HepG2 (cell line): ENCODE results near the gene RSBN1L. TPM values are rescaled to one million over a fixed set of nuclear protein-coding genes. Genes with fewer than 3 reads are reported as not detected.

Experiments
- CREB1 ChIP-seq, 2 experiments: fragments of 450-650 bp in 1 of 2; IDR thresholded peaks; 2 replicates each; pipeline ENCODE4 v1.6.1; 2016 to 2017; ENCODE audit warnings: control low read depth in 1 of 2, mild to moderate bottlenecking in 1 of 2, missing compliant biosample characterization in 1 of 2, missing genetic modification characterization in 1 of 2
- FOSL2 ChIP-seq: sonication (generic); formaldehyde crosslinking; IDR thresholded peaks from 2 replicates; pipeline ENCODE4 v1.4.0; 2020; ENCODE audit warnings: missing genetic modification reagents
- GATA4 ChIP-seq: sonication (generic); IDR thresholded peaks from 2 replicates; pipeline ENCODE4 v1.6.1; 2016; ENCODE audit warnings: antibody characterized with exemption, low read depth, borderline replicate concordance
- MED1 ChIP-seq: sonication (generic); formaldehyde crosslinking; IDR thresholded peaks from 2 replicates; pipeline ENCODE4 v1.4.0; 2020; ENCODE audit warnings: missing genetic modification reagents
- PAX8 ChIP-seq: sonication (generic); formaldehyde crosslinking; IDR thresholded peaks from 2 replicates; pipeline ENCODE4 v1.8.0; 2022; ENCODE audit warnings: mild to moderate bottlenecking, missing genetic modification reagents, borderline replicate concordance
- RFX1 ChIP-seq: fragments of 450-650 bp; IDR thresholded peaks from 2 replicates; pipeline ENCODE4 v1.6.1; 2017
- RNF219 ChIP-seq: sonication (generic); formaldehyde crosslinking; IDR thresholded peaks from 2 replicates; pipeline ENCODE4 v1.5.0; 2020; ENCODE audit warnings: mild to moderate bottlenecking, missing genetic modification reagents
- RXRB ChIP-seq: IDR thresholded peaks from 2 replicates; pipeline ENCODE4 v1.6.1; 2016; ENCODE audit warnings: borderline replicate concordance, missing genetic modification reagents, missing compliant biosample characterization
- SNAPC5 ChIP-seq: sonication (generic); formaldehyde crosslinking; IDR thresholded peaks from 2 replicates; pipeline ENCODE4 v1.8.1; 2023; ENCODE audit warnings: mild to moderate bottlenecking, missing genetic modification reagents, borderline replicate concordance
- SNRNP70 ChIP-seq: fragments of 200-400 bp; formaldehyde crosslinking; IDR thresholded peaks from 2 replicates; pipeline ENCODE4 v1.6.1; 2017; ENCODE audit warnings: mild to moderate bottlenecking, low read depth, low read length, moderate library complexity
- SRY ChIP-seq: sonication (generic); formaldehyde crosslinking; IDR thresholded peaks from 2 replicates; pipeline ENCODE4 v1.8.0; 2022; ENCODE audit warnings: mild to moderate bottlenecking, missing genetic modification reagents
- SUZ12 ChIP-seq: fragments of 150-350 bp; IDR thresholded peaks from 2 replicates; pipeline ENCODE4 v1.6.1; 2014; ENCODE audit warnings: low read depth, low read length
- ZBTB34 ChIP-seq: sonication (generic); formaldehyde crosslinking; IDR thresholded peaks from 2 replicates; pipeline ENCODE4 v1.8.0; 2022; ENCODE audit warnings: mild to moderate bottlenecking, missing genetic modification reagents
- ZBTB43 ChIP-seq: sonication (generic); formaldehyde crosslinking; conservative IDR thresholded peaks from 2 replicates; pipeline ENCODE4 v1.4.0; 2020; ENCODE audit warnings: missing genetic modification reagents
- ZIK1 ChIP-seq: sonication (generic); formaldehyde crosslinking; IDR thresholded peaks from 2 replicates; pipeline ENCODE4 v1.5.0; 2020; ENCODE audit warnings: mild to moderate bottlenecking, low read depth, missing genetic modification reagents, borderline replicate concordance
- ZMAT3 ChIP-seq: sonication (generic); formaldehyde crosslinking; conservative IDR thresholded peaks from 2 replicates; pipeline ENCODE4 v1.7.0; 2021; ENCODE audit warnings: missing genetic modification reagents
- ZNF3 ChIP-seq: IDR thresholded peaks from 2 replicates; pipeline ENCODE4 v1.7.0; 2017; ENCODE audit warnings: inconsistent platforms
- ZNF326 ChIP-seq: sonication (generic); formaldehyde crosslinking; IDR thresholded peaks from 2 replicates; pipeline ENCODE4 v1.4.0; 2020; ENCODE audit warnings: missing genetic modification reagents, borderline replicate concordance
- ZNF597 ChIP-seq: sonication (generic); formaldehyde crosslinking; IDR thresholded peaks from 2 replicates; pipeline ENCODE4 v1.5.0; 2020; ENCODE audit warnings: missing genetic modification reagents
- ZNF660 ChIP-seq: sonication (generic); formaldehyde crosslinking; IDR thresholded peaks from 2 replicates; pipeline ENCODE4 v1.5.1; 2020; ENCODE audit warnings: mild to moderate bottlenecking, low read depth, missing genetic modification reagents, borderline replicate concordance
- ZNF737 ChIP-seq: sonication (generic); formaldehyde crosslinking; IDR thresholded peaks from 2 replicates; pipeline ENCODE4 v1.5.0; 2020; ENCODE audit warnings: missing genetic modification reagents, mild to moderate bottlenecking, borderline replicate concordance
- ZNF761 ChIP-seq: sonication (generic); formaldehyde crosslinking; conservative IDR thresholded peaks from 2 replicates; pipeline ENCODE4 v1.4.0; 2020; ENCODE audit warnings: mild to moderate bottlenecking, missing genetic modification reagents
- ZNF841 ChIP-seq: sonication (generic); formaldehyde crosslinking; IDR thresholded peaks from 2 replicates; pipeline ENCODE4 v1.8.1; 2023; ENCODE audit warnings: missing genetic modification reagents, borderline replicate concordance
- polyA plus RNA-seq, 8 experiments: library from polyadenylated mRNA; depleted of rRNA in 3 of 8; stranded (reverse) in 7 of 8; unstranded in 1 of 8; fragments of >200 nt; fragmentation: Illumina TruSeq in 4 of 8; extraction: Trizol in 4 of 8; gene quantifications; 2 replicates each; pipeline versions ENCODE4 v1.2.1 to v1.2.3, GENCODE V29; 2011 to 2016; ENCODE audit warnings: low read depth in 4 of 8, missing spikeins in 1 of 8, mixed read lengths in 1 of 8; ENCODE audit not compliant: insufficient read depth in 1 of 8
- total RNA-seq, 5 experiments: library from RNA; depleted of rRNA; stranded (reverse); fragments of >200 nt; fragmentation: Illumina TruSeq; extraction: Trizol; gene quantifications; 2 replicates each; pipeline ENCODE4 v1.2.3, GENCODE V29; 2016; ENCODE audit warnings: low read depth in 1 of 5

RSBN1L gene
- total and polyA plus RNA-seq, 2 of the 13 experiments (the other 11 are each of a cell fraction or from before 2014, with no cell fraction given): 7.7 to 21.3 TPM

- TF ChIP-seq ZBTB43 (CRISPR knock-in tag): no peak
- no peak for TF ChIP-seq SNRNP70
- TF ChIP-seq GATA4: no peak
- no peak for TF ChIP-seq ZNF3 (CRISPR knock-in tag)
- no peak for TF ChIP-seq ZNF737
- TF ChIP-seq ZNF841 (CRISPR knock-in tag): no peak
- TF ChIP-seq SRY (CRISPR knock-in tag): 0 out of 2 replicates have a peak, but pooled peaks have one; percentile 10
- 0 out of 2 replicates have a peak, but pooled peaks have one; percentile 30 for TF ChIP-seq PAX8 (CRISPR knock-in tag)
- TF ChIP-seq ZNF761 (CRISPR knock-in tag): peak; percentile 83
- no peak for TF ChIP-seq CREB1 (IDR thresholded peaks at IDR 0.05)
- no peak for TF ChIP-seq CREB1 (CRISPR knock-in tag; IDR thresholded peaks at IDR 0.05)
- no peak for TF ChIP-seq ZNF597 (CRISPR knock-in tag)
- TF ChIP-seq ZNF326: no peak
- TF ChIP-seq SNAPC5 (CRISPR knock-in tag): no peak
- TF ChIP-seq MED1 (CRISPR knock-in tag): no peak
- TF ChIP-seq FOSL2: no peak
- TF ChIP-seq RNF219 (CRISPR knock-in tag): no peak; the same call in 1 of the 2 replicates
- no peak for TF ChIP-seq RXRB (CRISPR knock-in tag)
- no peak for TF ChIP-seq SUZ12
- TF ChIP-seq ZNF660 (CRISPR knock-in tag): no peak
- TF ChIP-seq ZIK1 (CRISPR knock-in tag): no peak
- TF ChIP-seq ZMAT3 (CRISPR knock-in tag): peak; percentile 49
- TF ChIP-seq ZBTB34 (CRISPR knock-in tag): no peak
- no peak for TF ChIP-seq RFX1
These were observed 630 bp downstream of the RSBN1L start (continued) for GRCh38 chr7:77696643-77697534.
